Endothelial cell of umbilical vein (primary cell): ENCODE results near the gene CSNK1D. TPM values are rescaled to one million over a fixed set of nuclear protein-coding genes. Genes with fewer than 3 reads are reported as not detected.
A peak's percentile ranks its signal among the peaks of the same experiment; 100 is the strongest.

Experiments
- BruUV-seq: library from RNA; stranded (reverse); fragments of 400-500 nt; replicated peaks from 2 replicates; lab custom pipeline; 2021; lab: Mats Ljungman, UMichigan
- CTCF ChIA-PET: fragments of 300-600, 350-600 bp; sonication (Branson Sonifier 250); formaldehyde crosslinking; loops from one replicate; lab custom pipeline; 2021; ENCODE audit warnings: antibody characterized with exemption, inconsistent platforms; lab: Charles Lee
- POLR2A ChIA-PET: fragments of 300-600, 350-600 bp; sonication (Branson Sonifier 250); formaldehyde crosslinking; loops from one replicate; lab custom pipeline; 2021; ENCODE audit warnings: antibody characterized with exemption, inconsistent platforms; lab: Charles Lee
- DNase-seq: peaks from one replicate; pipeline ENCODE4 v3.0.0-alpha.2; 2011; ENCODE audit warnings: low read depth, low spot score
- FAIRE-seq: peaks from 2 replicates; lab custom pipeline; 2011; peaks lifted over from hg19 to GRCh38; lab: Jason Lieb, UNC
- H2AFZ ChIP-seq: 2 replicates; pipeline ENCODE4 v1.6.0; 2012; ENCODE audit warnings: low read depth, low read length, control low read depth, inconsistent platforms
- H3K27ac ChIP-seq: 2 replicates; pipeline ENCODE4 v1.5.1; 2011; ENCODE audit warnings: low read depth, mild to moderate bottlenecking, control low read depth, low read length, moderate library complexity; ENCODE audit not compliant: insufficient read depth
- H3K27me3 ChIP-seq, 2 experiments: 2 replicates each; pipeline versions ENCODE4 v1.6.0 to v1.6.1; 2011; ENCODE audit warnings: low read length in 2 of 2, mixed read lengths in 1 of 2; ENCODE audit not compliant: control insufficient read depth in 2 of 2, insufficient read depth in 2 of 2
- H3K36me3 ChIP-seq, 2 experiments: 2 replicates in 1 of 2; 3 replicates in 1 of 2; pipeline ENCODE4 v1.5.1; 2011; ENCODE audit warnings: low read length in 2 of 2, mild to moderate bottlenecking in 1 of 2, moderate library complexity in 1 of 2; ENCODE audit not compliant: control insufficient read depth in 2 of 2, insufficient read depth in 2 of 2; ENCODE audit errors: extremely low read depth in 1 of 2
- H3K4me1 ChIP-seq: 3 replicates; pipeline ENCODE4 v1.5.1; 2011; ENCODE audit warnings: mild to moderate bottlenecking, low read length; ENCODE audit not compliant: control insufficient read depth, insufficient read depth; ENCODE audit errors: extremely low read depth
- H3K4me2 ChIP-seq: 2 replicates; pipeline ENCODE4 v1.6.1; 2011; ENCODE audit warnings: low read length, control low read depth, mixed read lengths; ENCODE audit not compliant: insufficient read depth
- H3K4me3 ChIP-seq, 3 experiments: fragments of 200-600 bp in 1 of 3; sonication (generic), shearing (Covaris generic) in 1 of 3; replicated peaks in 1 of 3; 2 replicates each; pipeline ENCODE4 v1.5.1; 2011 to 2016; ENCODE audit warnings: control low read depth in 3 of 3, low read length in 3 of 3, mild to moderate bottlenecking in 2 of 3, inconsistent platforms in 1 of 3, low read depth in 1 of 3, moderate library complexity in 1 of 3; ENCODE audit not compliant: insufficient read depth in 1 of 3
- H3K79me2 ChIP-seq: 2 replicates; pipeline ENCODE4 v1.6.0; 2012; ENCODE audit warnings: low read length, inconsistent platforms; ENCODE audit not compliant: control insufficient read depth, insufficient read depth
- H3K9ac ChIP-seq: replicated peaks from 2 replicates; pipeline ENCODE3; 2011; ENCODE audit warnings: low read length, control low read depth; ENCODE audit not compliant: insufficient read depth; ENCODE audit errors: extremely low read depth
- H3K9me1 ChIP-seq: replicated peaks from 3 replicates; pipeline ENCODE4 v1.6.0; 2011; ENCODE audit warnings: mild to moderate bottlenecking, low read length; ENCODE audit not compliant: control insufficient read depth, insufficient read depth; ENCODE audit errors: extremely low read depth
- H3K9me3 ChIP-seq: replicated peaks from 2 replicates; pipeline ENCODE4 v1.5.1; 2012; ENCODE audit warnings: low read length, inconsistent platforms; ENCODE audit not compliant: control insufficient read depth, insufficient read depth
- H4K20me1 ChIP-seq: replicated peaks from 2 replicates; pipeline ENCODE3; 2011; ENCODE audit warnings: mild to moderate bottlenecking, low read length; ENCODE audit not compliant: control insufficient read depth, insufficient read depth; ENCODE audit errors: extremely low read depth
- EZH2 ChIP-seq: IDR thresholded peaks from 2 replicates; pipeline ENCODE4 v1.6.1; 2012; ENCODE audit warnings: borderline replicate concordance, low read depth, mild to moderate bottlenecking, moderate library complexity, low read length, inconsistent platforms; ENCODE audit not compliant: severe bottlenecking
- FOS ChIP-seq: IDR thresholded peaks from 2 replicates; pipeline ENCODE4 v1.6.1; 2011; ENCODE audit warnings: mild to moderate bottlenecking, low read length, moderate library complexity, borderline replicate concordance; ENCODE audit not compliant: insufficient read depth
- GATA2 ChIP-seq: IDR thresholded peaks from 2 replicates; pipeline ENCODE4 v1.7.0; 2011; ENCODE audit warnings: low read depth, mild to moderate bottlenecking, moderate library complexity, mixed read lengths, low read length; ENCODE audit not compliant: insufficient read length, insufficient read depth
- JUN ChIP-seq: IDR thresholded peaks from 2 replicates; pipeline ENCODE4 v1.6.1; 2011; ENCODE audit warnings: borderline replicate concordance, low read depth; ENCODE audit not compliant: insufficient read length, insufficient read depth
- MYC ChIP-seq: IDR thresholded peaks from one replicate; pipeline ENCODE4 v1.6.1; 2011; ENCODE audit warnings: mild to moderate bottlenecking, low read depth, low read length
- POLR2A ChIP-seq: IDR thresholded peaks from 2 replicates; pipeline ENCODE4 v1.6.1; 2012; ENCODE audit warnings: low read depth, mild to moderate bottlenecking, control low read depth, low read length
- dilution Hi-C: fragments of 300-500 bp; cut with MboI; formaldehyde crosslinking; loops from one replicate; pipeline ENCODE4 v1.15.0; 2019; ENCODE audit warnings: low sequenced_read_pairs; ENCODE audit not compliant: extremely low pct_ligation_motif_present
- intact Hi-C: fragments of 100-400 bp; cut with micrococcal nuclease; formaldehyde crosslinking; loops from one replicate; pipeline ENCODE4 v1.10.0; 2022
- polyA plus RNA-seq, 4 experiments: library from polyadenylated mRNA; depleted of rRNA in 3 of 4; stranded (reverse) in 3 of 4; unstranded in 1 of 4; fragments of >200 nt; gene quantifications; 2 replicates each; pipeline versions ENCODE4 v1.2.1 to v1.2.3, GENCODE V29; 2011 to 2012; ENCODE audit warnings: missing spikeins in 1 of 4
- total RNA-seq: library from RNA; stranded (reverse); gene quantifications from 2 replicates; pipeline ENCODE4 v1.2.3, GENCODE V29; 2021
- TF ChIP-seq, protein P1 (sequence below), 2 donors: IDR thresholded peaks; 1 replicate in 1 of 2; 2 replicates in 1 of 2; pipeline ENCODE4 v1.5.1; 2011; ENCODE audit warnings: low read length in 2 of 2, mild to moderate bottlenecking in 2 of 2, moderate library complexity in 2 of 2, control low read depth in 1 of 2, inconsistent platforms in 1 of 2, low read depth in 1 of 2; ENCODE audit not compliant: insufficient read depth in 1 of 2; ENCODE audit errors: extremely low read depth in 1 of 2

Gene CSNK1D
- total and polyA plus RNA-seq, 2 donors (not counting 3 experiments of a cell fraction or from before 2014, with no cell fraction given), result 127 to 155 TPM

DNA sequence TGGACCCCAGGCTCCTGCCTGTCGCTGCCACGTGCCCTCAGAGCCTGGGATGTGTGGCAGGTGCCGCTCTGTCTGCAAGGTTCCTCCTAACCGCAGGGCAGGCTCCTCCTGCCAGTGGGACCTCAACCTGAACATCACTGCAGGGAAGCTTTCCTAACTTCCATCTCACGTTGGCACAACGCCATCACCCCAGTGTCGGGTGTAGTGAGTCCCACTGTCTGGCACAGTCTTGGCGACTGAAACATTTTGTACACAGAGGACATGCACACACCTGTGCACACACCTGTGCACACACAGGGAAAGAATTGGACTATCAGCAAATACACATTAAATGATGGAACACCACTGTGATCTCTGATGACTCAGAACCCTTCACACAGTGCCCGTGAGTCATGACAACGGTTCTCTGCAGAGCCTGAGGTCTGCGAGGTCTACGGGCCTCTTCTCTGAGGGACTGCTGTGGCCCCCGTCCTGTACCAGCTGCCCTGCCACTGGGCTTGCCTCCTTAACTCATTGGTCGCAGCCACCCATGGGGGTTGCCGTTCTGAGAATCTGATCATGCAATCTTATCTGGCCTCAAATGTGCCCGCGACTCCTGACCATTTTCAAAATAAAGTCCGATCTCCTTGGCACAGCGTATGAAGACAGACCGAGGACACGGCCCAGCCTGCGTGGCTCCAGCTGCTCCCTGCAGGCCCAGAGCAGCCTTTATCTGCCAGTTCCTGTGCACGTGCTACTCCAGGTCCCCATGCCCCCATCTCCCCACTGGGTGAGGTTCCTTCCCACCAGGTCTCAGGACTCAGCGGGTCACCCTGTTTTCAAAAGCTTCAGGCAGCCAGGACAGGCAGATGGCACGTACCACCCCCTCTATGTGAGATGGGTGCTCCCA, 68.4 kb downstream of the CSNK1D start:
- Histone ChIP-seq H3K9me3 (no peaks in the 10 kb centered on the region), H3K9me1 (no peaks in the 10 kb centered on the region), H3K27me3 (no peaks in the 10 kb centered on the region), H3K4me1 (peaks cover 7% of the 10 kb centered on the region), H3K4me3 (no peak overlapping the region), H4K20me1 (no peaks in the 10 kb centered on the region), H3K36me3 (no peaks in the 10 kb centered on the region), H3K9ac (no peak overlapping the region), H3K27ac (no peak overlapping the region), H2AFZ (no peak overlapping the region), H3K4me2 (no peak overlapping the region), H3K79me2 (no peaks in the 10 kb centered on the region)
- no peak for TF ChIP-seq MYC
- TF ChIP-seq JUN, result peak; percentile 55
- no peak for TF ChIP-seq POLR2A
- no peak for TF ChIP-seq EZH2
- TF ChIP-seq, protein P1, sequence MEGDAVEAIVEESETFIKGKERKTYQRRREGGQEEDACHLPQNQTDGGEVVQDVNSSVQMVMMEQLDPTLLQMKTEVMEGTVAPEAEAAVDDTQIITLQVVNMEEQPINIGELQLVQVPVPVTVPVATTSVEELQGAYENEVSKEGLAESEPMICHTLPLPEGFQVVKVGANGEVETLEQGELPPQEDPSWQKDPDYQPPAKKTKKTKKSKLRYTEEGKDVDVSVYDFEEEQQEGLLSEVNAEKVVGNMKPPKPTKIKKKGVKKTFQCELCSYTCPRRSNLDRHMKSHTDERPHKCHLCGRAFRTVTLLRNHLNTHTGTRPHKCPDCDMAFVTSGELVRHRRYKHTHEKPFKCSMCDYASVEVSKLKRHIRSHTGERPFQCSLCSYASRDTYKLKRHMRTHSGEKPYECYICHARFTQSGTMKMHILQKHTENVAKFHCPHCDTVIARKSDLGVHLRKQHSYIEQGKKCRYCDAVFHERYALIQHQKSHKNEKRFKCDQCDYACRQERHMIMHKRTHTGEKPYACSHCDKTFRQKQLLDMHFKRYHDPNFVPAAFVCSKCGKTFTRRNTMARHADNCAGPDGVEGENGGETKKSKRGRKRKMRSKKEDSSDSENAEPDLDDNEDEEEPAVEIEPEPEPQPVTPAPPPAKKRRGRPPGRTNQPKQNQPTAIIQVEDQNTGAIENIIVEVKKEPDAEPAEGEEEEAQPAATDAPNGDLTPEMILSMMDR (IDR thresholded peaks at IDR 0.05; ENCODE audit: extremely low read depth in 1 of 2, insufficient read depth in 1 of 2, low read depth in 1 of 2, low read length in 2 of 2), result no peak
- peak; percentile 87 for TF ChIP-seq FOS
- TF ChIP-seq GATA2, result no peak
- ChIA-PET POLR2A (interaction anchor here (1.2 to 1.5 kb wide), 2 partner anchors 24 to 278 kb away, joined by 3 to 6 read pairs; partner anchors contain the start of gene SLC16A3), CTCF (interaction anchor here (1.0 to 4.1 kb wide), 14 partner anchors 9 to 201 kb away, joined by 3 to 104 read pairs (median 8); partner anchors contain the start of gene SLC16A3)
- BruUV-seq, result no TSS peak
- dilution Hi-C loops, result no loop called here
- FAIRE-seq (peak; percentile 43), DNase-seq (peak; percentile 14)
- intact Hi-C loops, result loop anchor here (1.0 to 5.0 kb wide), 2 partner anchors 8 to 37 kb away; no protein-coding TSS in a partner anchor
